ENCODE results near the gene PRRT4.

GRCh38 chr7:128323040-128323439 lies 38.5 kb downstream of the PRRT4 start:
- TF ChIP-seq, protein P1, sequence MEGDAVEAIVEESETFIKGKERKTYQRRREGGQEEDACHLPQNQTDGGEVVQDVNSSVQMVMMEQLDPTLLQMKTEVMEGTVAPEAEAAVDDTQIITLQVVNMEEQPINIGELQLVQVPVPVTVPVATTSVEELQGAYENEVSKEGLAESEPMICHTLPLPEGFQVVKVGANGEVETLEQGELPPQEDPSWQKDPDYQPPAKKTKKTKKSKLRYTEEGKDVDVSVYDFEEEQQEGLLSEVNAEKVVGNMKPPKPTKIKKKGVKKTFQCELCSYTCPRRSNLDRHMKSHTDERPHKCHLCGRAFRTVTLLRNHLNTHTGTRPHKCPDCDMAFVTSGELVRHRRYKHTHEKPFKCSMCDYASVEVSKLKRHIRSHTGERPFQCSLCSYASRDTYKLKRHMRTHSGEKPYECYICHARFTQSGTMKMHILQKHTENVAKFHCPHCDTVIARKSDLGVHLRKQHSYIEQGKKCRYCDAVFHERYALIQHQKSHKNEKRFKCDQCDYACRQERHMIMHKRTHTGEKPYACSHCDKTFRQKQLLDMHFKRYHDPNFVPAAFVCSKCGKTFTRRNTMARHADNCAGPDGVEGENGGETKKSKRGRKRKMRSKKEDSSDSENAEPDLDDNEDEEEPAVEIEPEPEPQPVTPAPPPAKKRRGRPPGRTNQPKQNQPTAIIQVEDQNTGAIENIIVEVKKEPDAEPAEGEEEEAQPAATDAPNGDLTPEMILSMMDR (IDR thresholded peaks at IDR 0.05): no peak
- TF ChIP-seq POLR2AphosphoS5 (IDR thresholded peaks at IDR 0.05): no peak

Data from gastroesophageal sphincter (tissue), 3 donors.